Panc1 (cell line): ENCODE results near the gene TMED5. TPM values are rescaled to one million over a fixed set of nuclear protein-coding genes. Genes with fewer than 3 reads are reported as not detected.

Experiments
- ATAC-seq: fragments of 200-7000 bp; cut with Tn5 transposase; 2 replicates; pipeline ENCODE4 v1.9.1; 2020; ENCODE audit warnings: mild to moderate bottlenecking, moderate library complexity
- BruUV-seq: library from RNA; stranded (reverse); fragments of 400-500 nt; replicated peaks from 2 replicates; lab custom pipeline; 2021; lab: Mats Ljungman, UMichigan
- CTCF ChIA-PET: fragments of 300-600 bp; sonication (Branson Sonifier 250); formaldehyde crosslinking; loops from one replicate; lab custom pipeline; 2022; ENCODE audit warnings: antibody characterized with exemption; lab: Charles Lee
- POLR2A ChIA-PET: fragments of 300-600 bp; sonication (Branson Sonifier 250); formaldehyde crosslinking; loops from one replicate; lab custom pipeline; 2022; ENCODE audit warnings: antibody characterized with exemption; lab: Charles Lee
- DNase-seq: peaks from one replicate; pipeline ENCODE4 v3.0.0-alpha.2; 2010; ENCODE audit warnings: low read depth, low spot score
- H3K27ac ChIP-seq: 2 replicates; pipeline ENCODE4 v1.5.1; 2011; ENCODE audit warnings: mild to moderate bottlenecking, low read length, inconsistent platforms
- H3K27me3 ChIP-seq: fragments of 200-500 bp; sonication (Bioruptor generic); 2 replicates; pipeline ENCODE4 v1.6.0; 2014; ENCODE audit warnings: low read length, inconsistent platforms; ENCODE audit not compliant: control insufficient read depth, insufficient read depth
- H3K36me3 ChIP-seq: fragments of 200-500 bp; sonication (Bioruptor generic); 2 replicates; pipeline ENCODE4 v1.5.1; 2014; ENCODE audit warnings: inconsistent platforms, mild to moderate bottlenecking, low read length, moderate library complexity; ENCODE audit not compliant: control insufficient read depth, insufficient read depth
- H3K4me1 ChIP-seq: 2 replicates; pipeline ENCODE4 v1.5.1; 2011; ENCODE audit warnings: inconsistent platforms, mild to moderate bottlenecking, low read length, moderate library complexity; ENCODE audit not compliant: control insufficient read depth, insufficient read depth
- H3K4me3 ChIP-seq, 2 experiments: 2 replicates each; pipeline ENCODE4 v1.5.1; 2011 to 2012; ENCODE audit warnings: low read depth in 2 of 2, low read length in 2 of 2, mild to moderate bottlenecking in 2 of 2, inconsistent platforms in 1 of 2, moderate library complexity in 1 of 2
- H3K9me3 ChIP-seq: fragments of 200-500 bp; sonication (Bioruptor generic); 2 replicates; pipeline ENCODE4 v1.5.1; 2014; ENCODE audit warnings: low read depth, mild to moderate bottlenecking, inconsistent platforms, low read length, moderate library complexity; ENCODE audit not compliant: control insufficient read depth, insufficient read depth
- CTCF ChIP-seq: fragments of 450-650 bp; IDR thresholded peaks from 2 replicates; pipeline ENCODE4 v1.5.1; 2017; ENCODE audit warnings: mild to moderate bottlenecking
- POLR2AphosphoS5 ChIP-seq: IDR thresholded peaks from 2 replicates; pipeline ENCODE4 v1.6.1; 2012; ENCODE audit warnings: mild to moderate bottlenecking, low read depth, low read length, moderate library complexity
- REST ChIP-seq, 2 experiments: IDR thresholded peaks; 2 replicates each; pipeline ENCODE4 v1.6.1; 2011 to 2012; ENCODE audit warnings: low read depth in 2 of 2, control low read depth in 1 of 2, low read length in 1 of 2, mild to moderate bottlenecking in 1 of 2, moderate library complexity in 1 of 2; ENCODE audit not compliant: insufficient read depth in 1 of 2
- SIN3A ChIP-seq: IDR thresholded peaks from 2 replicates; pipeline ENCODE4 v1.6.1; 2012; ENCODE audit warnings: low read depth, mild to moderate bottlenecking, low read length, moderate library complexity, borderline replicate concordance; ENCODE audit not compliant: insufficient read depth
- TCF7L2 ChIP-seq: IDR thresholded peaks from 2 replicates; pipeline ENCODE4 v1.6.1; 2011; ENCODE audit warnings: mild to moderate bottlenecking, low read depth, low read length, inconsistent platforms
- in situ Hi-C: cut with HindIII; loops from 2 replicates; pipeline ENCODE4 v1.10.0; 2016; ENCODE audit warnings: low sequenced_read_pairs, low pct_unique_long_range_greater_than_20kb
- intact Hi-C: fragments of 100-400 bp; cut with micrococcal nuclease; formaldehyde crosslinking; loops from one replicate; pipeline ENCODE4 v1.10.0; 2022; ENCODE audit not compliant: unreplicated experiment
- total RNA-seq: library from RNA; stranded (reverse); gene quantifications from one replicate; pipeline ENCODE4 v1.2.1, GENCODE V29; 2021; ENCODE audit not compliant: unreplicated experiment

TMED5 gene
- total RNA-seq, 1 experiment from 2014 or later: 45.6 TPM

- ChIA-PET POLR2A (no interaction called here), CTCF (no interaction called here)
- in situ Hi-C loops: no loop called here
These were observed 20.9 kb downstream of the TMED5 start for GRCh38 chr1:93159337-93159736.

GRCh38 chr1:93155335-93155734 lies 24.9 kb downstream of the TMED5 start:
- BruUV-seq: no TSS peak
- intact Hi-C loops: no loop called here
- H3K4me1 ChIP-seq: no peaks in the 10 kb centered on the region
- TF ChIP-seq CTCF (no peak), TCF7L2 (no peak), SIN3A (no peak), REST (IDR thresholded peaks at IDR 0.05; ENCODE audit: insufficient read depth in 1 of 2, low read depth in 2 of 2, low read length in 1 of 2) (no peak), POLR2AphosphoS5 (no peak)
- no peaks in the 10 kb centered on the region for H3K27me3 ChIP-seq
- in situ Hi-C loops: no loop called here
- ChIA-PET CTCF (no interaction called here), POLR2A (no interaction called here)
- no peaks in the 10 kb centered on the region for H3K9me3 ChIP-seq
- ATAC-seq: no peak
- no peak overlapping the region for H3K27ac ChIP-seq
- no peak overlapping the region for H3K4me3 ChIP-seq
- peaks cover 20% of the 10 kb centered on the region for H3K36me3 ChIP-seq
- no peak for DNase-seq

More at GRCh38 chr1:93159337-93159736, 20.9 kb downstream of the TMED5 start:
- DNase-seq (no peak), ATAC-seq (no peak)
- Histone ChIP-seq H3K4me3 (no peak overlapping the region), H3K27me3 (no peaks in the 10 kb centered on the region), H3K9me3 (no peaks in the 10 kb centered on the region), H3K27ac (no peak overlapping the region), H3K36me3 (peaks cover 10% of the 10 kb centered on the region), H3K4me1 (no peaks in the 10 kb centered on the region)
- intact Hi-C loops: no loop called here
- no TSS peak for BruUV-seq
- TF ChIP-seq POLR2AphosphoS5 (no peak), TCF7L2 (no peak), REST (IDR thresholded peaks at IDR 0.05; ENCODE audit: insufficient read depth in 1 of 2, low read depth in 2 of 2, low read length in 1 of 2) (no peak), SIN3A (no peak), CTCF (no peak)
